K562 (cell line): ENCODE results near the gene RNF141. TPM values are rescaled to one million over a fixed set of nuclear protein-coding genes. Genes with fewer than 3 reads are reported as not detected.

ENCODE experiments used
- ATAC-seq: fragments of 200-7000 bp; cut with Tn5 transposase; 3 replicates; pipeline ENCODE4 v1.9.1; 2020; ENCODE audit warnings: moderate library complexity
- BruUV-seq: library from RNA; stranded (reverse); fragments of 400-500 nt; replicated peaks from 2 replicates; lab custom pipeline; 2021; lab: Mats Ljungman, UMichigan
- CTCF ChIA-PET: fragments of 300-600 bp; formaldehyde crosslinking; extraction: SDS; loops from one replicate; lab custom pipeline; 2021; ENCODE audit warnings: low intra/inter-chr PET ratio; lab: Yijun Ruan, JAX
- POLR2A ChIA-PET: fragments of 300-600, 350-650 bp; sonication (Branson Sonifier 250); formaldehyde crosslinking; extraction: SDS; loops from one replicate; lab custom pipeline; 2021; ENCODE audit warnings: antibody characterized with exemption, inconsistent platforms; lab: Yijun Ruan, JAX
- DNase-seq, 4 experiments: peaks; one replicate each; pipeline versions ENCODE4 v3.0.0 to v3.0.0-alpha.2; 2011 to 2018; ENCODE audit warnings: low spot score in 3 of 4, mixed read lengths in 3 of 4; ENCODE audit errors: extremely low read depth in 1 of 4
- FAIRE-seq: peaks from 2 replicates; lab custom pipeline; 2011; peaks lifted over from hg19 to GRCh38; lab: Jason Lieb, UNC
- H2AFZ ChIP-seq: 2 replicates; pipeline ENCODE4 v1.6.0; 2011; ENCODE audit warnings: low read depth, low read length, control low read depth, inconsistent platforms
- H3K27ac ChIP-seq: fragments of 200-600 bp; 3 replicates; pipeline ENCODE4 v1.8.0; 2011; ENCODE audit warnings: low read depth, mild to moderate bottlenecking, control low read depth, inconsistent platforms, low read length, moderate library complexity, mixed read lengths; ENCODE audit errors: extremely low read depth
- H3K27me3 ChIP-seq, 2 experiments: fragments of 300-600 bp in 1 of 2; 2 replicates in 1 of 2; 3 replicates in 1 of 2; pipeline versions ENCODE4 v1.6.0 to v1.8.0; 2011; ENCODE audit warnings: inconsistent platforms in 2 of 2, low read length in 2 of 2, mild to moderate bottlenecking in 1 of 2, mixed read lengths in 1 of 2, moderate library complexity in 1 of 2; ENCODE audit not compliant: control insufficient read depth in 2 of 2, insufficient read depth in 2 of 2
- H3K36me3 ChIP-seq: fragments of 300-600 bp; 3 replicates; pipeline ENCODE4 v1.8.0; 2011; ENCODE audit warnings: mild to moderate bottlenecking, low read length, inconsistent platforms; ENCODE audit not compliant: control insufficient read depth, insufficient read depth
- H3K4me1 ChIP-seq, 2 experiments: fragments of 200-600 bp in 1 of 2; replicated peaks in 1 of 2; 2 replicates in 1 of 2; 3 replicates in 1 of 2; pipeline versions ENCODE4 v1.5.1 to v1.8.0; 2011; ENCODE audit warnings: inconsistent platforms in 2 of 2, low read length in 2 of 2, mild to moderate bottlenecking in 1 of 2, mixed read lengths in 1 of 2, moderate library complexity in 1 of 2; ENCODE audit not compliant: control insufficient read depth in 2 of 2, insufficient read depth in 2 of 2
- H3K4me2 ChIP-seq: 2 replicates; pipeline ENCODE4 v1.6.1; 2011; ENCODE audit warnings: low read length, control low read depth, inconsistent platforms, mixed read lengths; ENCODE audit not compliant: insufficient read depth
- H3K4me3 ChIP-seq: fragments of 200-600 bp; sonication (generic), shearing (Covaris generic); 2 replicates; pipeline ENCODE4 v1.5.1; 2016; ENCODE audit warnings: control low read depth, inconsistent platforms
- H3K79me2 ChIP-seq: fragments of 200-600 bp; 3 replicates; pipeline ENCODE4 v1.8.0; 2011; ENCODE audit warnings: low read length, inconsistent platforms; ENCODE audit not compliant: control insufficient read depth, insufficient read depth
- H3K9ac ChIP-seq, 2 experiments: 2 replicates each; pipeline versions ENCODE4 v1.6.0 to v1.6.1; 2011; ENCODE audit warnings: low read depth in 2 of 2, low read length in 2 of 2, control low read depth in 1 of 2, inconsistent platforms in 1 of 2, mild to moderate bottlenecking in 1 of 2, mixed read lengths in 1 of 2; ENCODE audit not compliant: insufficient read depth in 1 of 2
- H3K9me1 ChIP-seq: one replicate; pipeline ENCODE4 v1.6.0; 2011; ENCODE audit warnings: inconsistent platforms, mild to moderate bottlenecking, low read length, moderate library complexity; ENCODE audit not compliant: control insufficient read depth, insufficient read depth
- H3K9me3 ChIP-seq: replicated peaks from 2 replicates; pipeline ENCODE4 v1.5.1; 2011; ENCODE audit warnings: low read depth, low read length, inconsistent platforms; ENCODE audit not compliant: control insufficient read depth, insufficient read depth
- H4K20me1 ChIP-seq: replicated peaks from 2 replicates; pipeline ENCODE4 v1.6.1; 2011; ENCODE audit warnings: low read length, inconsistent platforms, mixed read lengths; ENCODE audit not compliant: control insufficient read depth, insufficient read depth
- FOS ChIP-seq: IDR thresholded peaks from 3 replicates; pipeline ENCODE4 v1.6.1; 2011; ENCODE audit not compliant: insufficient read length; ENCODE audit errors: extremely low read depth
- PYGO2 ChIP-seq: fragments of 450-650 bp; IDR thresholded peaks from 2 replicates; pipeline ENCODE4 v1.6.1; 2016; ENCODE audit warnings: mild to moderate bottlenecking, missing genetic modification characterization, moderate library complexity, missing compliant biosample characterization
- ZNF184 ChIP-seq: sonication (generic); formaldehyde crosslinking; IDR thresholded peaks from 2 replicates; pipeline ENCODE4 v1.5.0; 2020; ENCODE audit warnings: missing genetic modification reagents
- WGBS: fragments of 100-300 bp; shearing (Covaris generic); methylation state at CpG from one replicate; pipeline ENCODE4 v1.1.6; 2016; ENCODE audit warnings: low coverage, mixed read lengths; ENCODE audit not compliant: insufficient coverage; ENCODE audit errors: missing lambda C conversion rate; 5-methylcytosine and 5-hydroxymethylcytosine counted together
- in situ Hi-C: fragments of 300-500 bp; cut with MboI; formaldehyde crosslinking; loops from 4 replicates; pipeline ENCODE4 v1.15.0; 2018; ENCODE audit warnings: inconsistent platforms, mixed read lengths
- intact Hi-C: fragments of 100-400 bp; cut with micrococcal nuclease; formaldehyde crosslinking; loops from 2 replicates; pipeline ENCODE4 v1.14.2; 2022
- polyA plus RNA-seq, 8 experiments: library from polyadenylated mRNA; depleted of rRNA in 4 of 8; stranded (reverse) in 5 of 8; unstranded in 3 of 8; fragments of >200 nt; fragmentation: Nextera tagmentation in 2 of 8; fragmentation: Illumina TruSeq in 1 of 8; extraction: Ambion mirVana in 2 of 8; extraction: Trizol in 1 of 8; gene quantifications; 2 replicates each; pipeline versions ENCODE4 v1.2.1 to v1.2.3, GENCODE V29; 2011 to 2014; ENCODE audit warnings: inconsistent platforms in 1 of 8, missing spikeins in 1 of 8
- total RNA-seq, 7 experiments: library from RNA; depleted of rRNA in 6 of 7; stranded (reverse); fragments of >200 nt in 6 of 7; fragmentation: Illumina TruSeq in 2 of 7; extraction: Trizol in 2 of 7; gene quantifications; 2 replicates each; pipeline versions ENCODE4 v1.2.1 to v1.2.3, GENCODE V29; 2011 to 2021; ENCODE audit warnings: low replicate concordance in 1 of 7
- TF ChIP-seq, protein P1 (sequence below): sonication (generic); formaldehyde crosslinking; IDR thresholded peaks from 2 replicates; pipeline ENCODE4 v1.8.0; 2023; ENCODE audit warnings: missing genetic modification reagents, mild to moderate bottlenecking, borderline replicate concordance

The RNF141 gene
- total and polyA plus RNA-seq, 9 of the 15 experiments (the other 6 are each of a cell fraction or from before 2014, with no cell fraction given): 9.7 to 51.9 (median 18.9) TPM

DNA sequence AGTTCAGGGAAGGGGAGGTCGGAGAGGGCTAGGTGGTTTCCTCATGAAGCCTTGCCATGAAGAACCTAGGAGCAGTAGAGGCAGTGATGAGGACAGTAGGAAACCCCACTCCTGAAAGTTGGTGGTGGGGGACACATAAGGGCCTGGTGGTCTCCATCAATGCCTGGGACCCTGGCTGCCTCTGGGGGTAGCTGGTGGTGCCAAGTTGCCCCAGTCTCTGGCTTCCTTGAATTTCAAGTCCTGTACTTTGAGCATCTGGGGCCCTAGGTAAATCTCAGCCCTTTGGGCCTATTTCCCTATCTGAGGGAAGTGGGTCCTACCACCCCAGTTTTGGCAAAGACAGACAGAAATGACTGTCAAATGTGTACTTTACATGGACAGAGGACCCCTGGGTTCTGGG is 57.8 kb downstream of the RNF141 start:
- Histone ChIP-seq H3K36me3 (peaks cover 77% of the 10 kb centered on the region; the same call in 2 of the 3 replicates), H4K20me1 (no peaks in the 10 kb centered on the region), H3K27ac (no peak overlapping the region), H3K79me2 (no peaks in the 10 kb centered on the region), H3K27me3 (no peaks in the 10 kb centered on the region), H3K9me3 (no peaks in the 10 kb centered on the region), H3K9ac (no peak overlapping the region), H3K9me1 (peaks cover 4% of the 10 kb centered on the region), H2AFZ (no peak overlapping the region), H3K4me2 (no peak overlapping the region), H3K4me1 (peaks cover 0 to 5% of the 10 kb centered on the region in 2 experiments; a peak in 1 of 5 replicates), H3K4me3 (no peak overlapping the region)
- no TSS peak for BruUV-seq
- ATAC-seq (no peak), DNase-seq (no peak), FAIRE-seq (no peak)
- in situ Hi-C loops: no loop called here
- ChIA-PET POLR2A (interaction anchor here (0.6 kb wide), 1 partner anchor 10 kb away, joined by 3 read pairs; no protein-coding TSS in a partner anchor), CTCF (no interaction called here)
- TF ChIP-seq FOS (no peak), PYGO2 (no peak), ZNF184 (CRISPR knock-in tag) (no peak)
- TF ChIP-seq, protein P1, sequence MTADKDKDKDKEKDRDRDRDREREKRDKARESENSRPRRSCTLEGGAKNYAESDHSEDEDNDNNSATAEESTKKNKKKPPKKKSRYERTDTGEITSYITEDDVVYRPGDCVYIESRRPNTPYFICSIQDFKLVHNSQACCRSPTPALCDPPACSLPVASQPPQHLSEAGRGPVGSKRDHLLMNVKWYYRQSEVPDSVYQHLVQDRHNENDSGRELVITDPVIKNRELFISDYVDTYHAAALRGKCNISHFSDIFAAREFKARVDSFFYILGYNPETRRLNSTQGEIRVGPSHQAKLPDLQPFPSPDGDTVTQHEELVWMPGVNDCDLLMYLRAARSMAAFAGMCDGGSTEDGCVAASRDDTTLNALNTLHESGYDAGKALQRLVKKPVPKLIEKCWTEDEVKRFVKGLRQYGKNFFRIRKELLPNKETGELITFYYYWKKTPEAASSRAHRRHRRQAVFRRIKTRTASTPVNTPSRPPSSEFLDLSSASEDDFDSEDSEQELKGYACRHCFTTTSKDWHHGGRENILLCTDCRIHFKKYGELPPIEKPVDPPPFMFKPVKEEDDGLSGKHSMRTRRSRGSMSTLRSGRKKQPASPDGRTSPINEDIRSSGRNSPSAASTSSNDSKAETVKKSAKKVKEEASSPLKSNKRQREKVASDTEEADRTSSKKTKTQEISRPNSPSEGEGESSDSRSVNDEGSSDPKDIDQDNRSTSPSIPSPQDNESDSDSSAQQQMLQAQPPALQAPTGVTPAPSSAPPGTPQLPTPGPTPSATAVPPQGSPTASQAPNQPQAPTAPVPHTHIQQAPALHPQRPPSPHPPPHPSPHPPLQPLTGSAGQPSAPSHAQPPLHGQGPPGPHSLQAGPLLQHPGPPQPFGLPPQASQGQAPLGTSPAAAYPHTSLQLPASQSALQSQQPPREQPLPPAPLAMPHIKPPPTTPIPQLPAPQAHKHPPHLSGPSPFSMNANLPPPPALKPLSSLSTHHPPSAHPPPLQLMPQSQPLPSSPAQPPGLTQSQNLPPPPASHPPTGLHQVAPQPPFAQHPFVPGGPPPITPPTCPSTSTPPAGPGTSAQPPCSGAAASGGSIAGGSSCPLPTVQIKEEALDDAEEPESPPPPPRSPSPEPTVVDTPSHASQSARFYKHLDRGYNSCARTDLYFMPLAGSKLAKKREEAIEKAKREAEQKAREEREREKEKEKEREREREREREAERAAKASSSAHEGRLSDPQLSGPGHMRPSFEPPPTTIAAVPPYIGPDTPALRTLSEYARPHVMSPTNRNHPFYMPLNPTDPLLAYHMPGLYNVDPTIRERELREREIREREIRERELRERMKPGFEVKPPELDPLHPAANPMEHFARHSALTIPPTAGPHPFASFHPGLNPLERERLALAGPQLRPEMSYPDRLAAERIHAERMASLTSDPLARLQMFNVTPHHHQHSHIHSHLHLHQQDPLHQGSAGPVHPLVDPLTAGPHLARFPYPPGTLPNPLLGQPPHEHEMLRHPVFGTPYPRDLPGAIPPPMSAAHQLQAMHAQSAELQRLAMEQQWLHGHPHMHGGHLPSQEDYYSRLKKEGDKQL: no peak
- intact Hi-C loops: no loop called here
- 100% methylated on average over 1 of the region's 1 CpG for WGBS
